Islet of Langerhans (tissue), 1 donor: Measurements from ENCODE around the gene NINJ2.

Experiments used
- FAIRE-seq: peaks from one replicate; lab custom pipeline; 2011; peaks lifted over from hg19 to GRCh38; lab: Jason Lieb, UNC

NINJ2 gene

GRCh38 chr12:613996-614395, 49.2 kb downstream of the NINJ2 start:
- no peak for FAIRE-seq

- FAIRE-seq = no peak
Observed at GRCh38 chr12:612886-613285, 50.4 kb downstream of the NINJ2 start.

GRCh38 chr12:612293-612692, 51.0 kb downstream of the NINJ2 start:
- no peak for FAIRE-seq

- FAIRE-seq = no peak
Observed at GRCh38 chr12:611721-612120, 51.5 kb downstream of the NINJ2 start.

GRCh38 chr12:608921-609320, 54.3 kb downstream of the NINJ2 start:
- no peak for FAIRE-seq

- FAIRE-seq = no peak
Observed at GRCh38 chr12:608413-608812, 54.8 kb downstream of the NINJ2 start.

- no peak for FAIRE-seq
Observed at GRCh38 chr12:607541-608001, 55.7 kb downstream of the NINJ2 start.

- FAIRE-seq = no peak
Observed at GRCh38 chr12:604956-605355, 58.3 kb downstream of the NINJ2 start.

- no peak for FAIRE-seq
Observed at GRCh38 chr12:602700-603068, 60.6 kb downstream of the NINJ2 start.

- FAIRE-seq = no peak
Observed at GRCh38 chr12:601976-602699, 61.1 kb downstream of the NINJ2 start.

GRCh38 chr12:599756-600155, 63.5 kb downstream of the NINJ2 start:
- no peak for FAIRE-seq

- no peak for FAIRE-seq
Observed at GRCh38 chr12:597926-598568, 65.2 kb downstream of the NINJ2 start.

GRCh38 chr12:593396-594270, 69.6 kb downstream of the NINJ2 start:
- FAIRE-seq = no peak

- FAIRE-seq = no peak
Observed at GRCh38 chr12:592024-592505, 71.2 kb downstream of the NINJ2 start.

GRCh38 chr12:591167-592023, 71.8 kb downstream of the NINJ2 start:
- no peak for FAIRE-seq

- FAIRE-seq = no peak
Observed at GRCh38 chr12:590206-590750, 73.0 kb downstream of the NINJ2 start.

- FAIRE-seq = no peak
Observed at GRCh38 chr12:588646-589045, 74.6 kb downstream of the NINJ2 start.

- no peak for FAIRE-seq
Observed at GRCh38 chr12:588024-588322, 75.3 kb downstream of the NINJ2 start.

GRCh38 chr12:587132-588023, 75.9 kb downstream of the NINJ2 start:
- no peak for FAIRE-seq

- FAIRE-seq = no peak
Observed at GRCh38 chr12:586318-587071, 76.8 kb downstream of the NINJ2 start.
